ENCODE results near the gene VPS37B.

DNA sequence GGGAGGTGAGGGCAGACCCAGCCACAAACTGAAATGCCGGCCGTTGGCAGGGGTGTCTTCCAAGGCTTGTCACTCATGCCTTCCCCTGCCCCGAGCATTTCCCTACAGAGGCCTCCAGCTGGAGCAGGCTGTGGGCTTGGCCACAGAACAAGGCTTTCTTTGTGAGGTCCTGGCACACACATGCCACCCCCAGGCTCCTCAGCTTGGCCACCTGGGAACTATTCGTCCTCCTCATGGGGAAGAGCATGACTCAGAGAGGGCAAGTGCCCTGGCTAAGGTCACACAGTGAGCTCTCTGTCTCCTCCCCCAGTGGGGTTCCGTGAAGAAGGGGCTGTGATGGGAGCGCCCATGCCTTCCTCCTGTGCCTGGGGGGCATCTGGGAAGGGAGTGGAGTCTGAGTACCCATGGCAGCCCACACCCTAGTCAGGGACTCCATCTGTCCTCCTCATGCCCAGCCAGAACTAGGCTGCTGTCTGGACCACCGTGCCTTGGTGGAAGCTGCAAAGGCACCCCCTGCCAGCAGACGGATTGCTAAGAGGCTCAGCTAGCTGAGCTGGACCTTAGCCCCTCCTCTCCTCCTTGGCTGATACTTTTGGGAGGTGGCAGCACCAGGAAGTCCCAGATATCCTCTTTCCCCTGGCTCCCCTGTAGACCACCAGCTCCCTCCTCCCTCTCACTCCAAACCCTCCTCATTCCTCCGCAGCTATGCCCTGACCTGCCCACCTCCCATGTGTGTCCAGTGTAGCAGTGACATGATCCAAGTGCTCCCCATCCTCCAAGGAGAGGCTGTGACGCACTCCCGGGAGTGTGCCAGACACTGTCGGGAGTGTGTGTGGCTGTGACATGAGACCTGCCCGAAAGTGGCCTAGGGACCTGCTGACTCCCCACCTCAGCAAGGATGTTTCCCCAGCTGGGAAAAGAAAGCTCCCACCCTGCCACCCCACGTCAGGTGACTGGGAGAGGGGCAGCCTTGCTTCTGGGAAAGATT lies 49.0 kb upstream of the VPS37B start:
- TF ChIP-seq POLR2A (IDR thresholded peaks at IDR 0.05; ENCODE audit: low read depth, low read length) (no peak), TAF1 (IDR thresholded peaks at IDR 0.05; ENCODE audit: low read depth, low read length) (no peak), SPI1 (IDR thresholded peaks at IDR 0.05; ENCODE audit: low read depth, low read length) (no peak), POLR2AphosphoS5 (IDR thresholded peaks at IDR 0.05; ENCODE audit: low read depth, low read length) (no peak)

Measured in GM12891 (cell line).